Measurements from ENCODE around the gene PDGFC. TPM values are rescaled to one million over a fixed set of nuclear protein-coding genes. Genes with fewer than 3 reads are reported as not detected.
A peak's percentile ranks its signal among the peaks of the same experiment; 100 is the strongest.

PDGFC gene
- polyA plus RNA-seq, 1 donor from 2014 or later: not detected

DNA sequence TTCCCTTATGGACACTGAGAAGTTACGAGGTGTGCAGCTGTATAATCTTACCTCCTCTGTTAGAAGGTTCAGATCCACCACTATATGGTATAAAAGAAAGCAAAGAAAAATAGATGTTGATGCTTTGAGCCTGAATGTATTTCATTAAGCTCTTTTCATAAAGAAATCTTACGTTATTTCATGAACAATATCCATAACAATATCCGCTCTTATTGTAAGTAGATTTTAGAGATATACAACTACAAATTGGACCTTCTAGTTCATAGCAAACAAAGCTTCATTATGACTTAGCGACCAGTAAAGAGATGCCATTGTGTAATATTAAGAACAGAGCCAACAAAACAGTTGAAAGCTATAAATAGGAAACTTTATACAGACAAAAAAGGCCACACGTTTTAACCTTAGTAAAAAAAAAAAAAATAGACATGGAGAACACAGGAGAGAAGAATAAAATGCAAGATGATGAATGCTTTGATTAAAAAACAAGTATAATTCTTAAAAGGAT, 203.6 kb downstream of the PDGFC start:
- Mint-ChIP-seq H3K4me3 (no peak overlapping the region), H3K4me1 (no peaks in the 10 kb centered on the region), H3K27me3 (no peaks in the 10 kb centered on the region), H3K36me3 (no peaks in the 10 kb centered on the region), H3K27ac (no peak overlapping the region), H3K9me3 (peaks cover 0 to 3% (median 0%) of the 10 kb centered on the region in 3 donors)

DNA sequence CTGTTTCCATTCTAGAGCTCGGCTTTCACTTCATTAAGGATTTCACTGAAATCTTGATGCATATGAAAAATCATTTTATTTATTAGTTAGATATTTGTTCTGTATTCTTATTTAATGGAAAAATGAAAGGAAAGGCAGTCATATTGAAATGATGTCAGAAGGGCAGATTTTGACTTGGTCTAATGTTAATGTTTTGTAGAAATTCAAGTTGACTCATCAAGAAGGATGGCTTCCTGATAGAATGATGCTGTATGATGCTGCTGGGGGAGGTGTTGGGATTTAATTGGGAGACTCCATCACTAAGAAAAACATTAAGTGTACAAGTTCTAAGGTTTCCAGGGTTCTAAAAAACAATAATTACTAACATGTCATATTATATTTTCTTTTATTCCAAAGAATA, 204.8 kb downstream of the PDGFC start:
- H3K4me1 Mint-ChIP-seq: no peaks in the 10 kb centered on the region
- peaks cover 0 to 6% (median 0%) of the 10 kb centered on the region in 3 donors for H3K9me3 Mint-ChIP-seq
- no peak overlapping the region for H3K4me3 Mint-ChIP-seq
- no peaks in the 10 kb centered on the region for H3K36me3 Mint-ChIP-seq
- H3K27me3 Mint-ChIP-seq: no peaks in the 10 kb centered on the region
- no peak overlapping the region for H3K27ac Mint-ChIP-seq

DNA sequence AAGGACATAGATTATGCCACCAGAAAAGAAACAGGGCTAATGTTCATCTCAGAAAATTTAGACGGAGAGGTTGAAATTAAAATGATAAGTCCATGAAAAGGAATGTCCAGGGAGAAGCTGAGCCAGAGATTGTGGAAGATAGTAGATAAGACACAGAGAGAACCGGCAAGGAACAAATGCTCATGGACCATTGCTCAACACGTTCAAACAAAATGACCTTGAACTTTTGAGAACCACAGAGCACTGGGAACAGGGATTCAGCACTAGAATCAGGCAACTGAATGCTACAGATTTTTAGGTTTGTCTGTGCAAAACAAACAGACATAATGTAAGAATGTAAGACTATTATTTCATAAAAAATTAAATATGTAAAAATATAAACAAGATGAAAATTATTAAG, 206.3 kb downstream of the PDGFC start:
- H3K4me1 Mint-ChIP-seq: no peaks in the 10 kb centered on the region
- no peaks in the 10 kb centered on the region for H3K27me3 Mint-ChIP-seq
- no peak overlapping the region for H3K27ac Mint-ChIP-seq
- H3K9me3 Mint-ChIP-seq: peaks cover 0 to 6% (median 0%) of the 10 kb centered on the region in 3 donors
- H3K36me3 Mint-ChIP-seq: no peaks in the 10 kb centered on the region
- H3K4me3 Mint-ChIP-seq: no peak overlapping the region

DNA sequence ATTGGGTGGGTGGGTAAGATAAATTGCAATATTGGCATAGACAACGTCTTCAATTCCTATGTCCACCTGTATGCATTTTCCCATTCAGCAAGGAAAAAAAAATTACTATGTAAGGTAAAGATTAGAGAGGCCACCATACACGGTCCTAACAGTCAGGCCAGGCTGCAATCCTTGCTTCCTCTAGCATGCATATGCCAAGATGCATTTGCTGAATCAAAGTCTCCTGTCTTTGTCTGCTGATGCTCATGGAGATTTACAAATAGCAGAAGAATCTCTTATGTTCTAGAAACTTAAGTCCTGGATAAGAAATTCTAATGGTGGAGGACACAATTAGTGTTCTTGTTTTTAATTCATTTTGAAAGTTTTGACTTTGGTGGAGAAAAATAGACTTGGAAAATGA, 206.8 kb downstream of the PDGFC start:
- Mint-ChIP-seq H3K36me3 (no peaks in the 10 kb centered on the region), H3K9me3 (peaks cover 0 to 6% (median 0%) of the 10 kb centered on the region in 3 donors), H3K4me3 (no peak overlapping the region), H3K27ac (no peak overlapping the region), H3K4me1 (no peaks in the 10 kb centered on the region), H3K27me3 (no peaks in the 10 kb centered on the region)

DNA sequence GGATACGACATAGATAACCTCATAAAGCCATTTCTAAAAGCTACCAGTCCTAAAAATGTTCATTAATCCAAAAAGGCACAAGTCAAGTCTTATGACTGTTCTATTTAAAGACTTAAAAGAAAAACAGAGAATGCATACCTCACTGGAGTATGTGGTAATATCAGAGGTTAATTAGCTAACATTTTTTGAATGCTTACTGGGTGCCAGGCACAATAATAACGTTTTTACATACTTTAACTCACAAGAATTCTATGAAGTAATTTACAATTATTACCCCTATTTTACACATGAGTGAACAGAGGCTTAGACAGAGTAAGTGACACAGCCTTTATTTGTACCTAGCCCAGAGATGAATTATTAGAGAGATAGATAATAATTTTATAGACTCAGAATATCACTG, 207.5 kb downstream of the PDGFC start:
- H3K36me3 Mint-ChIP-seq: no peaks in the 10 kb centered on the region
- peaks cover 0 to 6% (median 0%) of the 10 kb centered on the region in 3 donors for H3K9me3 Mint-ChIP-seq
- H3K27me3 Mint-ChIP-seq: no peaks in the 10 kb centered on the region
- H3K4me1 Mint-ChIP-seq: no peaks in the 10 kb centered on the region
- no peak overlapping the region for H3K4me3 Mint-ChIP-seq
- H3K27ac Mint-ChIP-seq: no peak overlapping the region

DNA sequence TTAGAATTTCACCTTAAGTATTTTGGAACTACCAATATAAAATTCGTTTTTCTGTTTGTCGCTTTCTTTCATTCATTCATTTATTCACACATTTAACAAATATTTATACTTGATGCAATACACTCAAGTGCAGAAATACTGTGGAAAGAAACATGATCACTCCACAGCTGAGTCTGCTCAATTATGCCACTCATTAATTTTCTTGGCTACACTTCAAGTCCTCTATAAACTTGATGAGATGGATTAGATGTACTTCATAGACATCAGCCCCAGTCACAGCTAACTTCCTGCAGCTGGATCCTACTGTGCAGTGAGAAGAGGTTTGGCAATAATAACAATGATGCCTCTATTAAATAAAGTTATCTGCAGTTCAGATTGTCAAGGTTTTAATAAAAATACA, 208.1 kb downstream of the PDGFC start:
- Mint-ChIP-seq H3K27ac (no peak overlapping the region), H3K4me3 (no peak overlapping the region), H3K27me3 (no peaks in the 10 kb centered on the region), H3K4me1 (no peaks in the 10 kb centered on the region), H3K9me3 (peaks cover 0 to 6% (median 0%) of the 10 kb centered on the region in 3 donors), H3K36me3 (no peaks in the 10 kb centered on the region)

DNA sequence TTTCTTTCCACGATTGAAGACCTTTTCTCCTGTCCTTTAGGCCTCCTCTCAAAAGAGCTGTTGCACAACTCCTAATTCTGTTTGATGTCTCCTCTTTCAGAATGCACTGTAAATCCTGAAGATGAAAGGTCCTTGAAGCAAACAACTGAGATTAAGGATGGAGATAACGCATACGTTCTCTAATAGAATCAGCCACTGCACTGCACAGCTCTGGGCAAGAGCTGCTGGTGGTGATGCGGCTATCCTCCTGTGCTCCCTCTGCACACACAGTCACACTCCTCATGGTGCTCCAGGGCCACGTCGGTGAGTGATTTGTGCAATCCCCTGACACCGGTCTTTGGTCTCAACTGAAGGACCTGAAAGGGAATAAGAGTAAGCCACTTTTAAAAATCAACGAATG, 208.7 kb downstream of the PDGFC start:
- no peak overlapping the region for H3K27ac Mint-ChIP-seq
- no peaks in the 10 kb centered on the region for H3K36me3 Mint-ChIP-seq
- no peaks in the 10 kb centered on the region for H3K4me1 Mint-ChIP-seq
- no peaks in the 10 kb centered on the region for H3K27me3 Mint-ChIP-seq
- peaks cover 0 to 6% (median 3%) of the 10 kb centered on the region in 3 donors for H3K9me3 Mint-ChIP-seq
- no peak overlapping the region for H3K4me3 Mint-ChIP-seq

DNA sequence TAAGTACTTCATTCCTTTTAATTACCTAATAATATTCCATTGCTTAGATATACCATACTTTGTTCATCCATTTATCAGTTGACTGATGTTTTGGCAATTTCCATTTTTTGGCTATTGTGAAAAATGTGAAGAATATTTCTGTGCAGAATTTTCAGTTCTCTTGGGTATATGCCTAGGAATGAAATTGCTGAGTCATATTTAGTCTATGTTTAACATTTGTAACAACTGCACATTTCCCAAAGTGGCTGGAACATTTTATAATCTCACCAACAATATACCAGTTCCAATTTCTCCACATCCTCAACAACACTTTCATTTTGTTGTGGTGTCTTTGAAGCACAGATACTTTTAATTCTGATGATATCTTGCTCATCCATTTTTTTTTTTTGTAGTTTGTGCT, 215.5 kb downstream of the PDGFC start:
- no peaks in the 10 kb centered on the region for H3K27me3 Mint-ChIP-seq
- no peaks in the 10 kb centered on the region for H3K4me1 Mint-ChIP-seq
- H3K4me3 Mint-ChIP-seq: no peak overlapping the region
- no peak overlapping the region for H3K27ac Mint-ChIP-seq
- peaks cover 0 to 6% (median 3%) of the 10 kb centered on the region in 3 donors for H3K9me3 Mint-ChIP-seq
- no peaks in the 10 kb centered on the region for H3K36me3 Mint-ChIP-seq

DNA sequence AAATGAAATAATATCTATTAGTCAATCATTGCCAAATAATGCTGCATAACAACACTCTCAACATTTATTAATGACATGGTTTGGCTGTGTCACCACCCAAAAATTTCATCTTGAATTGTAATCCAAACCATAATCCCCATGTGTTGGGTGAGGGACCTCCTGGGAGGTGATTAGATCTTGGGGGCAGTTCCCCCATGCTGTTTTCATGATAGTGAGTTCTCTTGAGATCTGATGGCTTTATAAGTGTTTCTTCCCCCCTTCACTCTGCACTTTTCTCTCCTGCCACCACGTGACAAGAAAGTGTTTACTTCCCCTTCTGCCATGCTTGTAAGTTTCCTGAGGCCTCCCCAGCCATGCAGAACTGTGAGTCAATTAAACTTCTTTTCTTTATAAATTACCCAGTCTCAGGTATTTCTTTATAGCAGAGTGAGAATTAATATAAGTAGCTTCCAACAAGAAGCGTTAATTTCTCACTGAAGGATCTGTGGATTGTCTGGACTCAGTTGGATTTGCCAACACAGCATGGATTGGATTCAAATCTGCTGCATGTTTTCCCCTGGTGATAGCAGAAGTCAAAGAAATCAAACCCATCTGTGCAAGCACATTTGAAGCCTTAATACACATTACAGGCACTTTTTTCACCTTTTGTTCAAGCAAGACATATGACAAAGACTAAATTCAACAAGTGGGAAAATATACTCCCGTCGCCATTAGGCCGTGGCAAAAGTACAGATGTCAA, 216.6 kb downstream of the PDGFC start:
- H3K4me3 Mint-ChIP-seq: no peak overlapping the region
- no peaks in the 10 kb centered on the region for H3K4me1 Mint-ChIP-seq

DNA sequence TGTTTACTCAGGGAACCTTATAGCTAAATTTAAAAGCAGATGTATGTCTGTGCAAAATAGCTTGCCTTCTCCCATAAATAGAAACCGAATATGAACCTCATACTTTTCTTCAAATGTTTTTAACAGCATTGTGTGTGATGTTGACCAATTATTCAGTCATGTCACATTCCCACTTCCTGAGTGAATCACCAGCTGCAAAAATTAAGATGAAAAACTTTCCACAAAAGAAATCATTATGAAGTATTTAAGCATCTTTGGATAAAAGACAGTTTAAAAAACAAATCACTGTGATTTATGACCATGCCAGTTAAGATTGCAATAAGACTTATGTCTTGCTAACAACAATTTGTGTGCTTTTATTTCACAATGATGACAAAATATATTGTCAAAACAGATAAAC, 220.1 kb downstream of the PDGFC start:
- Mint-ChIP-seq H3K36me3 (no peaks in the 10 kb centered on the region), H3K9me3 (peaks cover 6 to 8% (median 6%) of the 10 kb centered on the region in 3 donors), H3K27ac (no peak overlapping the region), H3K4me3 (no peak overlapping the region), H3K27me3 (no peaks in the 10 kb centered on the region), H3K4me1 (no peaks in the 10 kb centered on the region)

More for the DNA sequence above, 216.6 kb downstream of the PDGFC start:
- Mint-ChIP-seq H3K27me3 (no peaks in the 10 kb centered on the region), H3K9me3 (peaks cover 3 to 6% (median 5%) of the 10 kb centered on the region in 3 donors), H3K27ac (no peak overlapping the region), H3K36me3 (no peaks in the 10 kb centered on the region)

DNA sequence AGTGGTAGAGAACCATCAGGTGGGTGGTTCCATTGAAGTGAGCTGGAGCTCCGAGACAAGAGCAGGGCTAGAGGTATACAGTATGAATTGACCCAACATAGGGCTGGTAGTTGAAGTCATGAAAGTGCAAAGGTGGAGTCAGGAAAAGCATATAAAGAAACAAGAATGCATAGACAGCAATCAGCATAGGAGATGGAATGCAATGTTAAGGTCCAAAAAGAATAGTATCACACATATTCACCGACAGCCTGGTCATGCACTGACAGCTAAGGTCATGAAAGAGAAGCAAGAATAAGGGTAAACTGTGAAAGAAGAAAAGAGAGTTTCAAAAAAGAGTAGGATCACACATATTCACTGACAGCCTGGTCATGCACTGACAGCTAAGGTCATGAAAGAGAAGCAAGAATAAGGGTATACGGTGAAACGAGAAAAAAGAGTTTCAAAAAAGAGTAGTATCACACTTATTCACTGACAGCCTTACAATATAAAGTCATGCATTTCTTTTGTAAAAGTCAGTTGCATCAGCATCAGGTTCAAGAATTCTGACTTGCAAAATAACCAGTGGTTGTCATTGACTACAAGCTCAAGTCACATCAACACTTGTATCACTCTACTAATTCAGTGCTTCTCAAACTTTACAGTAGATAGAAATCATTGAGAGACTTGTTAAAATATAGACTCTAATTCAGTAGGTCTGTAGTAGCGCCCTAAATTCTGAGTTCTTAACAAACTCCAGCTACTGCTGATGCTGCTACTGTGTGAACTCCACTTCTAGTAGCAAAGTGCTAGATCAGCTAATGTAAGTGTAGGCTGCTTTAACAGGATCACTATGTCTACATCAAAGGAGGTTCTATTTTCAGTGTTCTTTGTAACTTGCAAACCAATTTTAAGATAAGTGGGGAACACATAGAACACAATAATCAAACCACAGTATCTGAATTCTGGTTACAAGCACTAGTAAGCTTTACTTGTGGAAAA, 221.9 kb downstream of the PDGFC start:
- Mint-ChIP-seq H3K4me3 (no peak overlapping the region), H3K27ac (no peak overlapping the region), H3K27me3 (no peaks in the 10 kb centered on the region), H3K4me1 (no peaks in the 10 kb centered on the region), H3K36me3 (no peaks in the 10 kb centered on the region), H3K9me3 (peaks cover 3 to 8% (median 6%) of the 10 kb centered on the region in 3 donors)

DNA sequence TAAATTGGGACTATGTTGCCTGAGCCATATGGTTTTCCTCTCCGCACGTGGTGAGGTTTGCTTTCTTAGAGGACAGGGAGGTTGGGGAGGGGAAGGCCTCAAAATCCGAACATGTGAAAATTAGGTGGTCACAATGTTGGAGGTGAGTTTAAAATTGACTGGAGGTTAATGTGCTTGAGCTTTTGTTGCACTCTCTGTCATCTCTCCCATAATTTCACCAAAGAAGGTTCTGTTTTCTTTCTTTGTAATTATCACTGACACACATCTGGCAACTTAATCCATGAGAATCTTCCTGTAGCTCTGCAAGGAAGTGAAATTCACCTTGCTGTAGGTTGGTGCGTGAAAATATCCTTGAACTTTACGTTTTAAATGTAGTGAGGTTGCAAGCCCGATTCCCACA, 225.5 kb downstream of the PDGFC start:
- H3K36me3 Mint-ChIP-seq: no peaks in the 10 kb centered on the region
- H3K4me1 Mint-ChIP-seq: no peaks in the 10 kb centered on the region
- H3K27ac Mint-ChIP-seq: peak overlapping the region in 1 of 3 donors; percentile 11
- peaks cover 6 to 11% (median 7%) of the 10 kb centered on the region in 3 donors for H3K9me3 Mint-ChIP-seq
- no peak overlapping the region for H3K4me3 Mint-ChIP-seq
- no peaks in the 10 kb centered on the region for H3K27me3 Mint-ChIP-seq

DNA sequence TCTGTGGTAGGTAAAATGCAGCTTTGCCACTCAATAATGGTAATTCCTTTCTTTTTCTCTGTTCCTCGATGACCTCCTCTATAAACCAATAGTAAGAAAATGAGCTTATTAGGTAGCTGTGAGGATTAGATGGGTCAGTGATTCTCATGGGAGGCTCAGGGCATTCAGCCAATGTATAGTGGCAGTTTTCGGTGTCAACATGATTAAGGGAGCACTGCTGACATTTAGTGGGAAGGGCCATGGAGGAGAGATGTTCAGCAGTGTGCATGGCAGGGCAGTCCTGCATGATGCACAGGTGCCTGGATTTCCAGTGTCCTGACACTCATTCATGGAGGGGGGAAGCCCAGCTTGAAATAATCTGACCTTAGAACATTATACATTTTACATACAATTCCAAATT, 232.8 kb downstream of the PDGFC start:
- Mint-ChIP-seq H3K27me3 (no peaks in the 10 kb centered on the region), H3K9me3 (peaks cover 2 to 9% (median 7%) of the 10 kb centered on the region in 3 donors), H3K36me3 (no peaks in the 10 kb centered on the region), H3K27ac (no peak overlapping the region), H3K4me1 (no peaks in the 10 kb centered on the region), H3K4me3 (no peak overlapping the region)

DNA sequence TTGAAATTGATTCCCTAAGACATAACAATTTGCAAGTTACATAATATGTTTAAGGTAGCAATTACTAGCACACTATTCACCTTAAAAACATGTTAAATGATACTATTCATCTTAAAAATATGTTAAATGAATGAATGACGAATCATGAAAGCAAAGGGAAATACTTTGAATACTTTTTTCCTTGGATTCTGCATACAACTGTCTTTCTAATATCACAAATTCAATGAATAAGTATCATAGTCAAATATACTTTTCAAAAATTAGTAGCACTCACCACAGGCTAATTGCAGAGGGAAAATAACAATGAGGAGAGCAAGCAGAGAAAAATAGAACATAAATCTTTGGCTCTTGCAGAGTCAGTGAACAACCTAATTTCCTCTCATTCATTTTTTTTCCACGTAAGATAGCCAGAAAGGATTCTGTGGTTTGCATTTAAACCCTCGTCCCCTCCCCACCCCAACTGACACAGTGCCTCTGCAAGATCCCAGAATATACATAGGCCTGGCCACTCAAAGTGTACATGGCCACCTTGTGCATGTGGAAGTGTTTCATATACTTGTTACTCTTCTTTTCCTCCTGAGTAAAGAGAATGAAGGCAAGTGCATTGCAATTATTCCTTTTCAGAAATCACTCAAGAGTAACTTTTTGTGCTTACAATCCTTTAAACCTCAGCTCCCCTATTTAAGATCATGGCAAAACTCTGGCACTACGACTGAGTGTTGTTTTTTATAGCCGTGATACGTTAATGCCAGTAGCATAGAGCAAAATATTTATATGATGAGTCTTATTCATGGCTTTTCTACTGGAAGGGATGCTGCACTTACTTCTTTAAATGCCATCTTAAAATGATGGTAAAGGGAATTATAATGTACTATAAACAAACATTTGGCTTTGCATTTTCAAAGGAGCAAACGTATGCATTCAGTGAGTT, 236.4 kb downstream of the PDGFC start:
- H3K4me3 Mint-ChIP-seq: no peak overlapping the region
- no peaks in the 10 kb centered on the region for H3K27me3 Mint-ChIP-seq
- peaks cover 2 to 13% (median 4%) of the 10 kb centered on the region in 3 donors for H3K9me3 Mint-ChIP-seq

More for the DNA sequence above, 236.4 kb downstream of the PDGFC start:
- H3K27ac Mint-ChIP-seq: no peak overlapping the region
- H3K36me3 Mint-ChIP-seq: no peaks in the 10 kb centered on the region
- H3K4me1 Mint-ChIP-seq: no peaks in the 10 kb centered on the region

All from IgD-negative memory B cell (primary cell).